ENCODE measurements around the gene EXT2.

- TF ChIP-seq, protein P1, sequence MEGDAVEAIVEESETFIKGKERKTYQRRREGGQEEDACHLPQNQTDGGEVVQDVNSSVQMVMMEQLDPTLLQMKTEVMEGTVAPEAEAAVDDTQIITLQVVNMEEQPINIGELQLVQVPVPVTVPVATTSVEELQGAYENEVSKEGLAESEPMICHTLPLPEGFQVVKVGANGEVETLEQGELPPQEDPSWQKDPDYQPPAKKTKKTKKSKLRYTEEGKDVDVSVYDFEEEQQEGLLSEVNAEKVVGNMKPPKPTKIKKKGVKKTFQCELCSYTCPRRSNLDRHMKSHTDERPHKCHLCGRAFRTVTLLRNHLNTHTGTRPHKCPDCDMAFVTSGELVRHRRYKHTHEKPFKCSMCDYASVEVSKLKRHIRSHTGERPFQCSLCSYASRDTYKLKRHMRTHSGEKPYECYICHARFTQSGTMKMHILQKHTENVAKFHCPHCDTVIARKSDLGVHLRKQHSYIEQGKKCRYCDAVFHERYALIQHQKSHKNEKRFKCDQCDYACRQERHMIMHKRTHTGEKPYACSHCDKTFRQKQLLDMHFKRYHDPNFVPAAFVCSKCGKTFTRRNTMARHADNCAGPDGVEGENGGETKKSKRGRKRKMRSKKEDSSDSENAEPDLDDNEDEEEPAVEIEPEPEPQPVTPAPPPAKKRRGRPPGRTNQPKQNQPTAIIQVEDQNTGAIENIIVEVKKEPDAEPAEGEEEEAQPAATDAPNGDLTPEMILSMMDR (conservative IDR thresholded peaks at IDR 0.05 in 1 of 2, IDR thresholded peaks at IDR 0.05 in 1 of 2; ENCODE audit: low read depth in 1 of 2, low read length in 2 of 2): no peak
- no peak for TF ChIP-seq EZH2 (IDR thresholded peaks at IDR 0.05; ENCODE audit: low read length, missing control alignments)
Measured at GRCh38 chr11:44140372-44140771, 44.9 kb downstream of the EXT2 start.
